IMR-90 (cell line): ENCODE measurements around the gene SPTLC2. TPM values are rescaled to one million over a fixed set of nuclear protein-coding genes. Genes with fewer than 3 reads are reported as not detected.

ENCODE experiments used
- ATAC-seq: fragments of 200-7000 bp; cut with Tn5 transposase; 2 replicates; pipeline ENCODE4 v1.9.1; 2020; ENCODE audit warnings: low read depth, mild to moderate bottlenecking, moderate library complexity
- BruUV-seq: library from RNA; stranded (reverse); fragments of 400-500 nt; replicated peaks from 2 replicates; lab custom pipeline; 2021; lab: Mats Ljungman, UMichigan
- CTCF ChIA-PET: fragments of 300-600 bp; formaldehyde crosslinking; extraction: SDS; loops from one replicate; lab custom pipeline; 2021; ENCODE audit warnings: antibody characterized with exemption; lab: Yijun Ruan, JAX
- POLR2A ChIA-PET: fragments of 300-600 bp; sonication (Branson Sonifier 250); formaldehyde crosslinking; loops from one replicate; lab custom pipeline; 2022; ENCODE audit warnings: antibody characterized with exemption; ENCODE audit not compliant: unreplicated experiment; lab: Charles Lee
- DNase-seq: peaks from one replicate; pipeline ENCODE4 v3.0.0; 2013
- H2AFZ ChIP-seq: replicated peaks from 2 replicates; pipeline ENCODE3; 2013; ENCODE audit warnings: low read length, mild to moderate bottlenecking; ENCODE audit not compliant: poor library complexity
- H2AK5ac ChIP-seq: 2 replicates; pipeline ENCODE4 v1.6.1; 2013; ENCODE audit warnings: low read depth, low read length, inconsistent platforms
- H2AK9ac ChIP-seq: replicated peaks from 2 replicates; pipeline ENCODE3; 2013; ENCODE audit warnings: mild to moderate bottlenecking, low read depth, low read length, moderate library complexity; ENCODE audit not compliant: poor library complexity
- H2BK120ac ChIP-seq: 2 replicates; pipeline ENCODE4 v1.6.1; 2013; ENCODE audit warnings: low read depth, low read length, inconsistent platforms
- H2BK15ac ChIP-seq: 3 replicates; pipeline ENCODE4 v1.6.1; 2013; ENCODE audit warnings: low read depth, low read length, inconsistent platforms
- H2BK20ac ChIP-seq: 2 replicates; pipeline ENCODE4 v1.6.1; 2013; ENCODE audit warnings: low read depth, mild to moderate bottlenecking, inconsistent platforms, low read length, moderate library complexity
- H2BK5ac ChIP-seq: 2 replicates; pipeline ENCODE4 v1.6.1; 2013; ENCODE audit warnings: mild to moderate bottlenecking, low read depth, low read length, inconsistent platforms; ENCODE audit not compliant: poor library complexity, severe bottlenecking
- H3K14ac ChIP-seq: replicated peaks from 2 replicates; pipeline ENCODE4 v1.6.1; 2013; ENCODE audit warnings: low read depth, low read length, inconsistent platforms
- H3K18ac ChIP-seq: 2 replicates; pipeline ENCODE4 v1.6.1; 2013; ENCODE audit warnings: low read depth, low read length, control low read depth
- H3K23ac ChIP-seq: 2 replicates; pipeline ENCODE4 v1.6.1; 2013; ENCODE audit warnings: low read depth, low read length, inconsistent platforms
- H3K27ac ChIP-seq: 2 replicates; pipeline ENCODE4 v1.5.1; 2013; ENCODE audit warnings: mild to moderate bottlenecking, control low read depth, low read length; ENCODE audit not compliant: insufficient read depth
- H3K27me3 ChIP-seq: 2 replicates; pipeline ENCODE4 v1.6.1; 2013; ENCODE audit warnings: low read length; ENCODE audit not compliant: control insufficient read depth, insufficient read depth
- H3K36me3 ChIP-seq: 2 replicates; pipeline ENCODE4 v1.6.1; 2013; ENCODE audit warnings: low read length, mixed read lengths; ENCODE audit not compliant: control insufficient read depth, insufficient read depth
- H3K4ac ChIP-seq: 2 replicates; pipeline ENCODE4 v1.6.1; 2013; ENCODE audit warnings: low read depth, low read length, inconsistent platforms
- H3K4me1 ChIP-seq: 2 replicates; pipeline ENCODE4 v1.6.1; 2013; ENCODE audit warnings: low read length, mixed read lengths; ENCODE audit not compliant: control insufficient read depth, insufficient read depth
- H3K4me2 ChIP-seq: 2 replicates; pipeline ENCODE4 v1.6.1; 2013; ENCODE audit warnings: low read depth, mild to moderate bottlenecking, control low read depth, low read length, moderate library complexity
- H3K4me3 ChIP-seq: 2 replicates; pipeline ENCODE4 v1.5.1; 2013; ENCODE audit warnings: low read depth, mild to moderate bottlenecking, control low read depth, low read length, moderate library complexity; ENCODE audit not compliant: insufficient read depth
- H3K56ac ChIP-seq: 2 replicates; pipeline ENCODE4 v1.6.1; 2013; ENCODE audit warnings: low read length, inconsistent platforms; ENCODE audit not compliant: insufficient read depth; ENCODE audit errors: extremely low read depth
- H3K79me1 ChIP-seq, 2 experiments: 2 replicates each; pipeline ENCODE4 v1.6.1; 2013; ENCODE audit warnings: low read length in 2 of 2, inconsistent platforms in 1 of 2, low read depth in 1 of 2
- H3K9ac ChIP-seq: 2 replicates; pipeline ENCODE4 v1.6.1; 2013; ENCODE audit warnings: low read depth, low read length, control low read depth
- H3K9me1 ChIP-seq: 2 replicates; pipeline ENCODE4 v1.6.1; 2013; ENCODE audit warnings: low read length, inconsistent platforms; ENCODE audit not compliant: insufficient read depth
- H3K9me3 ChIP-seq: 2 replicates; pipeline ENCODE4 v1.6.1; 2013; ENCODE audit warnings: low read length; ENCODE audit not compliant: control insufficient read depth, insufficient read depth
- H4K20me1 ChIP-seq: 2 replicates; pipeline ENCODE4 v1.6.1; 2013; ENCODE audit warnings: low read length, inconsistent platforms; ENCODE audit not compliant: insufficient read depth
- H4K5ac ChIP-seq: 2 replicates; pipeline ENCODE4 v1.6.1; 2013; ENCODE audit warnings: mild to moderate bottlenecking, low read depth, low read length, control low read depth
- H4K8ac ChIP-seq, 2 experiments: 2 replicates each; pipeline ENCODE4 v1.6.1; 2013; ENCODE audit warnings: low read depth in 2 of 2, low read length in 2 of 2, control low read depth in 1 of 2, inconsistent platforms in 1 of 2
- H4K91ac ChIP-seq: 2 replicates; pipeline ENCODE4 v1.6.1; 2013; ENCODE audit warnings: low read depth, low read length, inconsistent platforms; ENCODE audit not compliant: insufficient read depth
- CHD1 ChIP-seq: IDR thresholded peaks from 2 replicates; pipeline ENCODE4 v1.6.1; 2012; ENCODE audit warnings: low read depth, low read length, improper control_type of control experiment
- CTCF ChIP-seq: conservative IDR thresholded peaks from 2 replicates; pipeline ENCODE4 v1.5.1; 2012; ENCODE audit warnings: mild to moderate bottlenecking, low read depth, low read length, improper control_type of control experiment
- ELK1 ChIP-seq: fragments of 150-350 bp; IDR thresholded peaks from 2 replicates; pipeline ENCODE4 v1.6.1; 2016; ENCODE audit warnings: low read depth, mild to moderate bottlenecking, low read length, moderate library complexity, borderline replicate concordance
- FOS ChIP-seq: fragments of 150-350 bp; IDR thresholded peaks from 2 replicates; pipeline ENCODE4 v1.6.1; 2016; ENCODE audit warnings: low read depth, low read length
- NFE2L2 ChIP-seq: fragments of 150-350 bp; IDR thresholded peaks from 2 replicates; pipeline ENCODE4 v1.6.1; 2016; ENCODE audit warnings: low read depth, mild to moderate bottlenecking, low read length
- RAD21 ChIP-seq: IDR thresholded peaks from 2 replicates; pipeline ENCODE4 v1.6.1; 2012; ENCODE audit warnings: low read length, improper control_type of control experiment
- RCOR1 ChIP-seq: IDR thresholded peaks from 2 replicates; pipeline ENCODE4 v1.6.1; 2012; ENCODE audit warnings: mild to moderate bottlenecking, low read length, improper control_type of control experiment; ENCODE audit not compliant: insufficient replicate concordance
- SMC3 ChIP-seq: fragments of 150-350 bp; IDR thresholded peaks from 2 replicates; pipeline ENCODE4 v1.6.1; 2016; ENCODE audit warnings: low read depth, mild to moderate bottlenecking, antibody characterized with exemption, low read length, moderate library complexity
- USF2 ChIP-seq: fragments of 150-350 bp; IDR thresholded peaks from 2 replicates; pipeline ENCODE4 v1.6.1; 2017; ENCODE audit warnings: mild to moderate bottlenecking, antibody characterized with exemption, low read length, low read depth
- WGBS, 2 experiments: methylation state at CpG; one replicate each; pipeline versions ENCODE4 v1.1.5 to v1.1.7; 2013; ENCODE audit warnings: missing lambda C conversion rate in 2 of 2; ENCODE audit not compliant: insufficient read length in 1 of 2; ENCODE audit errors: extremely low coverage in 2 of 2; 5-methylcytosine and 5-hydroxymethylcytosine counted together
- dilution Hi-C: fragments of 300-500 bp; cut with HindIII; formaldehyde crosslinking; loops from one replicate; pipeline ENCODE4 v1.14.3; 2018; ENCODE audit warnings: low sequenced_read_pairs; ENCODE audit not compliant: unreplicated experiment
- in situ Hi-C: fragments of 300-500 bp; cut with MboI; formaldehyde crosslinking; loops from 3 replicates; pipeline ENCODE4 v1.14.3; 2019; ENCODE audit warnings: low sequenced_read_pairs, inconsistent platforms, mixed read lengths
- intact Hi-C: fragments of 100-400 bp; cut with micrococcal nuclease; formaldehyde crosslinking; loops from 2 replicates; pipeline ENCODE4 v1.10.0; 2022
- polyA plus RNA-seq, 3 experiments: library from polyadenylated mRNA; depleted of rRNA; stranded (reverse); fragments of >200 nt; gene quantifications; 2 replicates each; pipeline ENCODE4 v1.2.3, GENCODE V29; 2012; ENCODE audit warnings: low replicate concordance in 1 of 3
- total RNA-seq: library from RNA; depleted of rRNA; stranded (reverse); fragments of >200 nt; gene quantifications from 2 replicates; pipeline ENCODE4 v1.2.3, GENCODE V29; 2012

The SPTLC2 gene
- total and polyA plus RNA-seq, 2 of the 4 experiments (the other 2 are of a cell fraction), result 22.6 to 68.3 TPM

GRCh38 chr14:77473921-77474320 lies 142.5 kb downstream of the SPTLC2 start:
- H3K4ac ChIP-seq, result no peak overlapping the region
- intact Hi-C loops (no loop called here), dilution Hi-C loops (no loop called here), in situ Hi-C loops (no loop called here)
- H3K56ac ChIP-seq, result no peak overlapping the region
- no peak overlapping the region for H4K8ac ChIP-seq
- H2AK9ac ChIP-seq, result no peak overlapping the region
- no peak overlapping the region for H3K14ac ChIP-seq
- no peaks in the 10 kb centered on the region for H3K79me1 ChIP-seq
- no peak overlapping the region for H2BK120ac ChIP-seq
- H2BK20ac ChIP-seq, result no peak overlapping the region
- H2AFZ ChIP-seq, result no peak overlapping the region
- H4K5ac ChIP-seq, result no peak overlapping the region
- no peak overlapping the region for H3K4me3 ChIP-seq
- H3K9ac ChIP-seq, result no peak overlapping the region
- no TSS peak for BruUV-seq
- POLR2A ChIA-PET, result no interaction called here
- no peak overlapping the region for H3K18ac ChIP-seq
- H3K27ac ChIP-seq, result no peak overlapping the region
- WGBS, 2 experiments, result 60% methylated on average over 1 of the region's 5 CpGs; no CpG with 5 or more reads in 1 of the 2 experiments
- peaks cover 5% of the 10 kb centered on the region for H3K36me3 ChIP-seq
- ATAC-seq (no peak), DNase-seq (no peak)
- H3K27me3 ChIP-seq, result peaks cover 19% of the 10 kb centered on the region
- no peaks in the 10 kb centered on the region; the same call in 1 of the 2 replicates for H3K9me1 ChIP-seq
- TF ChIP-seq RAD21 (no peak), CTCF (no peak), NFE2L2 (no peak), ELK1 (no peak), USF2 (no peak), FOS (no peak), CHD1 (no peak), SMC3 (no peak), RCOR1 (no peak)
- no peaks in the 10 kb centered on the region for H3K4me1 ChIP-seq
- H4K91ac ChIP-seq, result no peak overlapping the region
- H3K4me2 ChIP-seq, result no peak overlapping the region
- CTCF ChIA-PET, result no interaction called here
- no peak overlapping the region for H2BK15ac ChIP-seq
- no peaks in the 10 kb centered on the region; the same call in 1 of the 2 replicates for H4K20me1 ChIP-seq
- H3K9me3 ChIP-seq, result no peaks in the 10 kb centered on the region
- H3K23ac ChIP-seq, result no peak overlapping the region
- H2AK5ac ChIP-seq, result no peak overlapping the region
- no peak overlapping the region for H2BK5ac ChIP-seq
